ENCODE results near the gene FMN2.
"Not testable (repeated sequence)": the region's sequence is repeated elsewhere in the genome, so short reads cannot be mapped to it uniquely, and the experiment has no call there.

The FMN2 gene

DNA sequence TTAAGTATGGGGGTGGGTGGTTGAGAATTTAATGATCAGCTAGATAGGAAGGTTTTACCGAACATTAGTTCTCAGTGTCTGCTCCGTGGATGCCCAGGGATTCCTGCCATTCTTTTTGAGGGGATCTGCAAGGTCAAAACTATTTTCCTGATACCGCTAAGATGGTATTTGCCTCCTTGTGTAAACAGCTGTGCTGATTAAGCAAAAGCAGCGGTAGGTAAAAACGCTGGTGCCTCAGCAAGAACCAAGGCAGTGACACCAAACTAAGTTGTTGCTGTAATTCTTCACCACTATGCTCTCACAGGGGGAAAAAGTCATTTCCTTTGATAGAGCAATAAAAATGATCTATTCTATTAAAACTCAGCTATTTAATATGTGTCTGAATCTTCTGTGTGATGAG lies 229.0 kb downstream of the FMN2 start:
- DNase-seq = no peak

DNA sequence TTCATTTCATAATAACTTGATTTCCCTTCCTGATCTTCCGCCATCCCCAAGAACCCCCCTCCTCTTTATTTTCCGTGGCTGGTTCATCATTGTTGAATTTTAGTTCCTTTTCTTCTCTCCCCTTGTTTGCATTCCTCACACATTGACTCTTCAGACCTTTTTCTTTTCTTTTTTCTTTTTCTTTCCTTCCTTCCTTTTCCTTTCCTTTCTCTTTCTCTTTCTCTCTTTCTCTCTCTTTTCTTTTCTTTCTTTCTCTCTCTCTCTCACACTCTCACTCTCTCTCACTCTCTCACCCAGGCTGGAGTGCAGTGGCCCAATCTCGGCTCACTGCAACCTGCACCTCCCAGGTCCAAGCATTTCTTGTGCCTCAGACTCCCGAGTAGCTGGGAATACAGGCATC lies 231.3 kb downstream of the FMN2 start:
- DNase-seq = no peak

DNA sequence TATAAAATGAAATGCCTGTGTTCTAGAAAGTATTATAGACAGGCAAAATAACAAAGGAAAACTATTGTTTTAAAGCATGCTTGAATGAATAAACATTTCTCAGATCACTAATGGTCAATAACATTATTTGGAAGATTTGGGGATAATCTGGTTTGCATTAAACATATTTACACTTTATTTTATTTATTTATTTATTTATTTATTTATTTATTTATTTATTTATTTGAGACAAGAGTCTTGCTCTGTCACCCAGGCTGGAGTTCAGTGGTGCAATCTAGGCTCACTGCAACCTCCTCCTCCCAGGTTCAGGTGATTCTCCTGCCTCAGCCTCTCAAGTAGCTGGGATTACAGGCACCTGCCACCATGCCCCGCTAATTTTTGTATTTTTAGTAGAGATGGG lies 236.7 kb downstream of the FMN2 start:
- not testable (repeated sequence) for DNase-seq

DNA sequence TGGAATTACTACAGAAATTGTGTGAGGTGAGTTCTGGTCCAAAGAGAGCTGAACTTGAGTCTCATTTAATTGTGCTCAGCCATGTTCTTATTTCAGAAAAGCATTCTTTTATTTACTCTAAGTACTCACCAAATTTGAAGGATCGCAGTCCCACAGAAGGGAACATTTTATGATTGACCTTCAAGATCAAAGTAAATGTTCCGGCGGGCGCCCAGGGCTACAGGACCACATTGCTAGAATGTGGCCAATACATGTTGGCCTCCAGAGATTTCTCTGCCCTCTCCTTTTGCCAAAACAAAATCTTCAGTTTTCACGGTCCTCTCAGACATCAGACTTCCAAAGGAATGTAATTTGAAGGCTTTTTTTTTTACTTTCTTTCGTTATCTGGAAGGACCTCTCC lies 237.8 kb downstream of the FMN2 start:
- no peak for DNase-seq

DNA sequence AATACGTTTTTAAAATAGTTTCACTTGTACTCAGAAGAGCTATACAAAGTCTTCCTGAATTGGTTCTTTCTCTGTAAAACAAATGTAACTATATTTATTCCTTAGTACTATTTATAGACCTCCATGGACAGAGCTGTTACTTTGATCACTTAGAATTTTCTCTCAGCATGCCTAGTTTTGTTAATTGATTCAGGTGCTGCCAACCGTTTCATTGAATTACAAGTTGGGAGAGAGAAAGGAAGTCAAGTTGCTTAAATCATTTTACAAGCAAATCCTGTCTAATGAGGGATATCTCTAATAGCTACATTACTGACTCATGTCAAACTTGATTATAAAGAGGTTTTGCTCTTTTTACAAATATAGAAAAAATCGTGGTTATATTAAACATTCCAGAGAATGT lies 241.0 kb downstream of the FMN2 start:
- no peak for DNase-seq

DNA sequence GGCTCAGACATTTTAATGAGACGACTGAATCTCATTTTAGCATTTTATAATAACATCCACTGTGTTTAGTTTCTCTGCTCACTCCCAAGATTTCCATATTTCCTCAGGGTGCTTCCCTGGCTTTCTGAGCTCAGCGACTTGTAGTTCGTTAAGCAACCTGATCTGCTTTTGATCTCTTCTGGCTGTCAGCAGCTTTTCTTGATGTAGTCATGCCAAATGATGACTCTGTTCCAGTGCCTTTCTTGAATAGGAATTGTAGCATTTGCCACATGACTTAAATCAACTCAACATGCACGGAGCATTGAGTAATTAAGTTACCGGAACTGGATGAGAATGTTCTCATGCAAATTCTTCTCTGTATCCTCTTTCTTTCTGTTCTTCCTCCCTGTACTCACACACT lies 246.1 kb downstream of the FMN2 start:
- no peak for DNase-seq

DNA sequence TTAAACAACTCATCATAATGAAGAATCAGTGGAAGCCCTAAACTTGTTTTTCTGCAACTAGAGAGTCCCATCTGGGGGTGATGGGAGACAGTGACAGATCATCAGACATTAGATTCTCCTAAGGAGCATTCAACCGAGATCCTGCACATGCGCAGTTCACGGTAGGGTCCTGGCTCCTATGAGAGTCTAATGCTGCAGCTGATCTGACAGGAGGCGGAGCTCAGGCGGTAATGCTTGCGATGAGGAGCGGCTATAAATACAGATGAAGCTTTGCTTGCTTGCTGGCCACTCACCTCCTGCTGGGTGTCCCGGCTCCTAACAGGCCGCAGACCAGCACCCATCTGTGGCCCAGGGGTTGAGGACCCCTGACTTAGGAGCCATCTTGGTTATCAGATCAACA lies 247.2 kb downstream of the FMN2 start:
- no peak for DNase-seq

DNA sequence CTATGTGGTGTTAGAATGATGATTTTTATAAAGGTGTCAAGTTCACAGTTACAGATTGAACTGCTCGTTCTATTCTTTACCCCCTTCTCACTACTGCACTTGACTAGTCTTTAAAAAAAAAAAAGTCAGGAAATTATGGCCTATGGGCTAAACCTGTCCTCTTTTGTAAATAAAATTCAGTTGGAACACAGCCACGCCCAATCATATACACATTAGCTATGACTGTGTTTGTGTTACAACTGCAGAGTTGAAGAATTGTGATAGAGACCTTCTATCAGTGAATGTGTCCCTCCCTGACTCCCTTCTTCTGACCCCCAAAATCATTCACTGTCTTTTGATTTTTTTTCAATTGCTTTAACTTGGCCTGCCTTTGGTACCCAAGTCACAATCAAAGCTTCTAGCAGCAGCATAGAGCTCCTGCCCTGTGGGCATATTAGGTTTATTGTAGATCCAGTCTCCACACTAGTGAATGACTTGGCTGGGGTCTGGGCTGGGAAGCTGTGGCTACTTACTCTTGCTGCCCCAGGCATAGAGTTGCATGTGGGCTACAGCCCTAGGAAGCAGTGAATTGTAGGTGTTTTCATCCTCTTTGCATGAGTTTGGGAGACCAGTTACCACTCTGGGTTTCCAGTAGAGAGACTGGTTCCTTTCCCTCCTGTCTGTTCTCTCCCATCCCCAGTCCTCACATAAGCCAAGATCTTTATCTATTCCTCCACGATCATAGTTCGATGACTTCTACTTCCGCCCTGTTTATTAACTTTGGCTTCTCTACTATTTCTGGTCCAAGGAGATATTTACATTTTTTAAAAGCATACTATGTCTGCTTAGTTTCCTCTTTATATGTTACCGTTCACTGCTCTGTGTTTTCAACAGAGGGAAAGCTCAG lies 249.9 kb downstream of the FMN2 start:
- DNase-seq = no peak

DNA sequence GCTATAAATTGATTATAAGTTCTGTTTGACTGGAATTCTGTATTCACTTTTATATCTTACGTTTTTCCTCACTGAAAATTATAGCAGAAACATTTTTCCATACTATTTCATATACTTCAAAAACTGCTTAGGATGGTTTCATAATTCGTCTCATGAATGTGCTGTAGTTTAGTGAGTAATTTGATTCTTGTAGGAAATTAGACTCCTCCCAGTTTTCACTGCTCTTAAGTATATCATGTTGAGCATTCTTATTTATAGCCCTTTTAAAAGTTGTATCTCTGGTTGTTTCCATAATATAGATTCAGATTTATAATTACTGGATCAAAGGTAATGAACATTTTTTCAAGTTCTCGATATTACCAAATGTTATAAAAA lies 250.6 kb downstream of the FMN2 start:
- DNase-seq = no peak

DNA sequence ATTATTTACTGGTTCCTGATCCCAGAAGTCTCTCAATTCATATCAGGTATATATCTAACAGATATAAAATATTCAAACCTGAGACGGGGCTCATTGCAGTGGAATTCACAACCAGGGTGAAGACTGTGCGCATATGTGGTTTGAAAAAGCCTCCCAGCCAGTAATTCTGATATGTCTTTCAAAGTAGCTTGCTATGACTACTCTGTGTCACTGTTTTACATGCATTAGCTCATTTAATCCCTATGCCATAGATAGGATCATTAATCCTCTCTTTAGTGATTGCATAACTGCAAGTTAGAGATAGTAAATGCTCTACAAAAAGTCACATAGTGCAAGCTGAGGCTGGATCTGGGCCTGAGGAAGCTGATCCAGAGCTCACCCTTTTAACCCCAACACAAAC lies 251.4 kb downstream of the FMN2 start:
- no peak for DNase-seq

DNA sequence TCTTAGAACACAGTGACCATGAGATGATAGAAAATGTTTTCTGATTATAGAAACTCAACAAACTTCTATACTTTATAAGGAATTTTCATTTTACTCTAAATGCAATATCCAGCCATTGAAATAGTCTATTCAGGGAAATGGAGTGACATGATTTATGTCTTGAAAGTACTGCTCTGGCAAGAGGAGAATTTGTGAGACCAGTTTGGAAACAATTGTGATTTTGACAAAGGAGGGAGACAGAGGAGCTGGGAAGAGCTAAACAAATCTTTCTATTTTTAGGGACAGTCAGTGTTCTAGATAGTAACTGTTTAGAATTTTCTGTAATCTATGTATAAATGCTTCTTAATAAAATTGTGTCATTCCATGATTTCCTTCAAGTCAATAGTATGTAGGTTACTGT lies 252.3 kb downstream of the FMN2 start:
- DNase-seq = no peak

DNA sequence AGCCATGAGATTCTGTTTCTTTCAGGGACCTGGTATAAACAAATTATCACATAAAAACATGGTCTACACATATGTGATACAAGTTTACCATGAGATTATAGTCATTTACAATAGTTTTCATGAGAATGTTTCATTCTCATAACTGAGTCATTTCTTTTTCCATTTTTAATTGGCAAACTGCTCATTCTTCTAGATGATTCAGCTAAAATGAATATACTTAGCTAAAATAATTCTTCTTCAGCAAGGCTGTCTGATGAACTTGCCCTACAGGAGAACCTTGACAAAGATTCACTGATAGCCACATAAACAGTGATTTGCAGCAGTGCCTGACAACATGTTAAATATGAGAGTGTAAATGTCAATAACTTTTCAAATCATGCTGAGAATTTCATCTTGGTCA lies 253.2 kb downstream of the FMN2 start:
- DNase-seq = no peak

DNA sequence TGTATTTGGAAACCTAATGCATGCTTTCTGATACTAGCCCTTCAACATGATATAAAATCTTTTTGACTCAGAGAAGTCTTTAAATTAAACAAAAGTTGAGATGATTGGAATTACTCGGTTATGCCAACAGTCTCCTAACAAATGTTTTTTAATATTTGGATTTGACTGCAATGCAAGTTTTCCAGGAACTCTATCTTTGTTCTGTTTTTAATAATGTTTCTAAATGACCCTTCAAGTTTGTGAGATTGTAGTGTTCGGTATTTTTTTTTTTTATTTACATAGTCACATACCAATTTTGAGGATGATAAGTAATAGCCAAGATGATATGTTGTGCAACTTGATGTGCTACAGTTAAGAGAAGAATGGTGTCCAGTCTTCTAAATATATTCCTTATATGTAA lies 258.0 kb downstream of the FMN2 start:
- no peak for DNase-seq

DNA sequence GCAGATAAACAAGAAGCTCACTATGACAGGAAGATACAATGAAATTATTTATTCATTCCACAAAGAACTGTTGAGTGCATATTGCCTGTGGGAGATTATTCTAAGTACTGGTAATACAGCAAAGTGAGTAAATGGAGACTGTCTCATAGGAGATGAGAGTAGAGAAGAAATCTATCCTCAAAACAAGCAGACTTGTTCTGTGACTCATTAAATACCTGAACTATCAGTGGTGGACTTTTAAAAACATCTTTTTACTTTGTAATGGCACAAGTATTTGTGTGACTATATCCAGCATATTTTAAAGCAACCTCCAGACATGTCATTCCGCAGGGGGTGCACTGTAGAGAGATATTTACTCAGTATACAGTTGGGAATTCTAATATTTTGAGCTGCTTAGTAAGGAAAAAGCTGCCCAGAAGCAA lies 259.2 kb downstream of the FMN2 start:
- DNase-seq = no peak

DNA sequence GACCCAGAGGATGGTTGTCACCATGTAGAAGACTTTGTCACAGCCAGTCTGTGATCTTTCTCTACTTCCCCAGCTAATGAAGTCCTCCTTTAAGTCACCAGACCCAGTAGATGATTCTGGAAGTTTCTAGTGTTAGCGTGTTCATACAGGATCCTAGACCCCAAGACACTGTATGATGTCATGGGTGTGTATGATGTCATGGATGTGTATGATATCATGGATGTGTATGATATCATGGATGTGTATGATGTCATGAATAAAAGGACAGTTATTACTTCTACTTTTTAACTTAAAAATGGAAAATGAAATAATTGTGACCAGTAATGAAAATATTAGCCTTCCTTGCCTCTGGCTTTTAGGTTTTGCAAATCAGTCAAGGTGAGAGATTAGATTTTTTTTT lies 260.0 kb downstream of the FMN2 start:
- DNase-seq = no peak

DNA sequence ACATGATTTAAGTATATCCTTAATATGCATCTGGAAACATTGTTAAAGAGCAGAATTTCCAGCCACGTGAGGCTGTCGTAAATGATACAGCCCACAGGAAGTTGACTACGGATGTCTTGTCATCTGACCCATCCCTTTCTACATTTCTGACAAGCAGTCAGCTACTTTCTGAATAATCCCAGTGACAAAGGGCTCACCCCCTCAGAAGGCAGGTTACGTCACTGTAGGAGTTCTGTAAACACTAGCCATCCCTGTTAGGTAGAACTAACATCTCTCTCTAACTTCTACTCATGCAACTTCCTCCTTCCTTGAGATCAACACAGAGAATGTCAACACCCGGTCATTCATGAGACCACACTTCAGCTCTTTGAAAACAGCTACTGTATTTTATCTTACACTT lies 261.1 kb downstream of the FMN2 start:
- no peak for DNase-seq

DNA sequence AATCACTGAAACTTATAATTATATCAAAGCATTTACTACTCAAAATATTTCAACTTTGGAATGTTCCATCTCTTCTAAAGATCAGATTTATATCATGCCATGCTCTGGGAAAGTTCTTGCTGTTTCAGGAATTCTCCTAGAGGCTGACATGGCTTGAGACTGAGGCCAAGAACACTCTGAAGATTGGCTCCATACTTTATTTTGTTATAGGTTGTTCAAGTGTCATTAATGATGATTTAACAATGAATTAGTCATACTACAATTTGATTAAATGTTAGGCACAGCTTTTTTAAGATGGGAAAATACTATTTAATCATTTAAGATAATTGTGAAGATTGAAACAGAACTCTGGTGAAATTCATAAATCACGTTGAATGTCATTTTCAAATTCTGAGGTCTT lies 264.9 kb downstream of the FMN2 start:
- no peak for DNase-seq

DNA sequence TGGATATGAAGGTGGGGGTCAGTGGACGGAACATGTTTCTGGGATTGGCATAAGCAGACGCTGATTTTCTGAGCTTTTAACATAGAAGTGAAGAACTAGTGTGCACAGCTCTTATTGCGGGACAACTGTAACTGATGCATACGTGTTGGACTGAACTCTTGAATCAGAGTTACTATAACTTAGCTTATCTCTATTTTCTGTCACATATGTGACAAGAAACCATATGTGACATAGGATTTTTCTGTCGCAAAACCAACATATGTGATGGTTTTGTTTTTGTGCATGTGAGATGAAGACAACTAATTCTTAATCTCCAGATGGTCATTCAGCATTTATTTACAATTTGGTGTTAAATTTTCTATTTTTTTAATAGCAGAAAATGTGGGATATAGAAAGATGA lies 270.4 kb downstream of the FMN2 start:
- no peak for DNase-seq

DNA sequence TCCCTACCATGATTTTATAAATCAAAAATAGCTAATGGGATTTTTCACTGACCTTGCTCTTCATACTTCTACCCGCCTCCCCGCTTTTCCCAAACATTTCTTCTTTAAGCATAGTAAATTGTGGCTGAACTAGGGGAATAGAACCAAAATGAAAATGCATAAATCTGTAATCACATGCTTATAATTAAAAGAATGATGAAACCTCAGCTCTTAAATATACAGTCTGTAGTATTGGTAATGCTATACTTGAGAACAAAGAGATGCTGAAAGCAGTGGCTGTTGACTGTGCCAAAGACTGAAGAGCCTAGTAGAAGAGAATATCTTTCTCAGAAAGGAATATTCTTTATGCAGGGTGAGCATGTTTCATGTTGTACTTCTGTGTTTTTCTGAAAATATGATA lies 271.1 kb downstream of the FMN2 start:
- no peak for DNase-seq

DNA sequence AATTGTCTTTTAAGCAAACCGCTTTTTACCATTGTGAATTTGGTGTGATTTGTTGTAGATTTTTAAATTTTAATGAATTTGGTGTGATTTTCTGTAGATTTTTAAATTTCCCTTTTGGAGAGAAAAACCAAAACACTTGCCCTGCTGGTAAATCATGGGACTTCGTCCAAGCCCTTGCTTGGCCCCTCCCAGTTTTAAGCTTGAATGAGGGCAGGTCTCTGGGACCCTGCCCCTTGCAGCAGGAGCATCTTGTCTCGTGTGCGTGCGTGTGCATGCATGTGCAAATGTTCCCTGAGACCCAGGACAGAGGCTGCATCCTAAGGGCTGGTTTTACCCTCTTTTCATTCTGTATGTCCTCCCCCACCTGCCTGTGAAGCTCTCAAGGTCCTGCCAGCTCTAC lies 271.6 kb downstream of the FMN2 start:
- DNase-seq = no peak

DNA sequence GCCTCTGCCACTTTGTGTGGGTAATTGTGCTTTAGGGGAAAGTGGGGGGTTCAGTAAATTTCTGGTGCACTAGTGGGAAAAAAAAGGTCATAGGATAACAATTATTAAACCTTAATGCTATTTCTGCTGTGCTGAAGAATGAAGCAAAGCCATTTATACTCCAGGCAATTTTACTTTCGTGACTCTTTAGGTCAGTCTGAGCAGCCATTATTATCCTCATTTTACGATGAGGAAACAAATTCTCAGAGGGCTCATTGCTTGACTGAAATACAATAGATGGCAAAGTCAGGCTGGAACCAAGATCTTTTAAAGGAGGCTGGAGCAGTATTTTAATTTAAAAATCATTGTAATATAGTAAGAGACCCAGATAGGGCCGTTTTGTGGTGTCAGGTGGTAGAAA lies 272.2 kb downstream of the FMN2 start:
- no peak for DNase-seq

DNA sequence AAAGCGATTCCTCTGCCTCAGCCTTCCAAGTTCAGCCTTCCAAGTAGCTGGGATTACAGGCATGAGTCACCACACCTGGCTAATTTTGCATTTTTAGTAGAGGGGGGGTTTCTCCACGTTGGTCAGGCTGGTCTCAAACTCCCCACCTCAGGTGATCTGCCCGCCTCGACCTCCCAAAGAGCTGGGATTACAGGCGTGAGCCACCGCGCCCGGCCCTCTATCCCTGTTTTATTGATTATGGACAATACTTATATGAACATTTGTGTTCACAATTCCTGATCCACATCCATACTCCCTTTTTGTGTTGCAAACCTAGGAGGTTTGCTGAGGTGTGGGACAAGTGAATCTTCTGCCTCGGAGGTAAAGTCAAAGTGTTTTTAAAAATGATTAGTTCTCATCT lies 275.0 kb downstream of the FMN2 start:
- no peak for DNase-seq

DNA sequence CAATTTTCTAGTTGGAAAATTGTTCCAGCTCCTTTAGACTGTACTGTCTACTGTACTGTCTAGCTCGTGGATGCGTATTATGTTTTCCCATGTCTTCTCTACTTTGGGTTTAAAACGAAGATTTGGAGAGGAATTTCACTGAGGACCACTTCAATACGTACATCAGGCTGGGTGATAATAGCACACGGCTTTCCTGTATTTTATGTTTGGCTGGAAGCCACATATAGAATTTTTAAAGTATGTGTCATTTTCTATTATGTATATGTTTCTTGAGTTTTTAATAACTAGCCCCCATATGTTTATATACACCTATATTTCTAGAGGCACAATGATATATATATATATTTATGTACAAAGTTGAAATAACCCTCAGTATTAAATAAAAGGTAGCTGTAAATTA lies 293.9 kb downstream of the FMN2 start:
- no peak for DNase-seq

DNA sequence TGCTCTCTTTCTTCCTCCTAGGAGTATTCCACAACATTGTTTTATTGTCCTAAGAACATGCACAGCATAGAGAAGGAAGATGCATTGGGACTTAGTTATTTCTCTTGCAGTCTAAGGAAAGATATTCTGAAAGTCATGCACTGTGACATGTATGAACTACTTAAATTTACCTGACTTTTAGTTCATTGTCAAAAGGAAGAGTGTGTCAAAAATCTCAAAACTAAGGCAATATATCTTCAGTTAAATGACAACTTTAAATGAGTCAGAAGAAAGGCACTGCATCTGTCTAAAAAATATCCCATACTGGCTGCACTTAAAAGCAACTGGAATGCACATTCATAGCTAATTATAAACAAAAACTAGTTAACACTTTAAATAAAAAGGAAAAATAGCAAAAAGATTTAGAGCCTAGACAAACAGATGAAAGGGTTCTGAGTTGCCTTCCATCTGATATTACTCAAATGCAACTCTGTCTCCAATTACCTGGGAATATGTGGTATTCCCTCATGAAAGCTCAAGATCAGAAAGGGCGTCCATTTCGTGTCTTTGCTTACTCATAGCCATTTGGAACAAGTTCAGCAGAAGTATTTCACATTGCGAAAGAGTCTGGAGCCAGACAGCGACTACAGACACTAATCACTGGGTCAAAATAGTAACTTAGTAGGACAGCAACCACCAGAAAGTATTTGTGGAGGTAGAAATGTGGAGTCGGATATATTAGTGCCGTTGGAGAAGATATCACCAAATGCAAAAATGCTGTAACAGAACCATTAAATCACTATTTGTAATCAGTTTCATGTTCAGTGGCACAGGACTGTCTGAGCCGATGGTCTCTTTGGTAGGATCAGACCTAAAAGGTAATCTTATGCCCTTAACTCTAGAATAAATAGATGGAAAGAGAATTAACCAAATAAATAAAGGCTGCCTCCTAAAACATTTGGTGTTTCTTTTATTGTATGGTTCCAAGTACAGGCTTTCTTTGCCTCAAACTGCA lies 294.6 kb downstream of the FMN2 start:
- no peak for DNase-seq
